ENCODE data around the gene PLEKHG7.

GRCh38 chr12:92676710-92677109 is 26.1 kb upstream of the PLEKHG7 start:
- TF ChIP-seq, protein P1, sequence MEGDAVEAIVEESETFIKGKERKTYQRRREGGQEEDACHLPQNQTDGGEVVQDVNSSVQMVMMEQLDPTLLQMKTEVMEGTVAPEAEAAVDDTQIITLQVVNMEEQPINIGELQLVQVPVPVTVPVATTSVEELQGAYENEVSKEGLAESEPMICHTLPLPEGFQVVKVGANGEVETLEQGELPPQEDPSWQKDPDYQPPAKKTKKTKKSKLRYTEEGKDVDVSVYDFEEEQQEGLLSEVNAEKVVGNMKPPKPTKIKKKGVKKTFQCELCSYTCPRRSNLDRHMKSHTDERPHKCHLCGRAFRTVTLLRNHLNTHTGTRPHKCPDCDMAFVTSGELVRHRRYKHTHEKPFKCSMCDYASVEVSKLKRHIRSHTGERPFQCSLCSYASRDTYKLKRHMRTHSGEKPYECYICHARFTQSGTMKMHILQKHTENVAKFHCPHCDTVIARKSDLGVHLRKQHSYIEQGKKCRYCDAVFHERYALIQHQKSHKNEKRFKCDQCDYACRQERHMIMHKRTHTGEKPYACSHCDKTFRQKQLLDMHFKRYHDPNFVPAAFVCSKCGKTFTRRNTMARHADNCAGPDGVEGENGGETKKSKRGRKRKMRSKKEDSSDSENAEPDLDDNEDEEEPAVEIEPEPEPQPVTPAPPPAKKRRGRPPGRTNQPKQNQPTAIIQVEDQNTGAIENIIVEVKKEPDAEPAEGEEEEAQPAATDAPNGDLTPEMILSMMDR (IDR thresholded peaks at IDR 0.05; ENCODE audit: insufficient read depth, low read length, poor library complexity, severe bottlenecking), result no peak
- no peak for TF ChIP-seq EZH2phosphoT487 (conservative IDR thresholded peaks at IDR 0.05; ENCODE audit: low read length)

Data from SU-DHL-6 (cell line).